HCT116 (cell line): ENCODE data around the gene DDA1. TPM values are rescaled to one million over a fixed set of nuclear protein-coding genes. Genes with fewer than 3 reads are reported as not detected.

ENCODE experiments used
- ATAC-seq: fragments of 200-7000 bp; cut with Tn5 transposase; 2 replicates; pipeline ENCODE4 v1.9.1; 2020; ENCODE audit warnings: mild to moderate bottlenecking, moderate library complexity
- BruUV-seq: library from RNA; stranded (reverse); fragments of 400-500 nt; replicated peaks from 2 replicates; lab custom pipeline; 2021; lab: Mats Ljungman, UMichigan
- CTCF ChIA-PET: fragments of 300-600 bp; sonication (Branson Sonifier 250); formaldehyde crosslinking; loops from one replicate; lab custom pipeline; 2021; ENCODE audit warnings: antibody characterized with exemption; lab: Charles Lee
- POLR2A ChIA-PET: fragments of 300-600, 350-600 bp; sonication (Branson Sonifier 250); formaldehyde crosslinking; loops from one replicate; lab custom pipeline; 2021; ENCODE audit warnings: antibody characterized with exemption; lab: Charles Lee
- RAD21 ChIA-PET, 2 experiments: fragments of 300-600 bp; sonication (Branson Sonifier 250); formaldehyde crosslinking; loops; one replicate each; lab custom pipeline; 2023; ENCODE audit warnings: low total read pairs in 2 of 2; ENCODE audit not compliant: uncharacterized antibody in 2 of 2, unreplicated experiment in 2 of 2, low non-redundant PET in 1 of 2; lab: Charles Lee
- DNase-seq: peaks from one replicate; pipeline ENCODE4 v3.0.0-alpha.2; 2010; ENCODE audit warnings: low read depth, low spot score
- H2AFZ ChIP-seq: fragments of 200-600 bp; shearing (Covaris generic), sonication (generic); 2 replicates; pipeline ENCODE4 v1.6.1; 2017; ENCODE audit warnings: low read depth, mixed run types, mixed read lengths, antibody characterized with exemption, low read length; ENCODE audit not compliant: poor library complexity, severe bottlenecking
- H3K27ac ChIP-seq: 2 replicates; pipeline ENCODE4 v1.5.1; 2012; ENCODE audit warnings: low read depth, low read length
- H3K27me3 ChIP-seq: fragments of 200-600 bp; sonication (generic); 2 replicates; pipeline ENCODE4 v1.6.1; 2016; ENCODE audit warnings: mixed run types, low read length, mixed read lengths; ENCODE audit not compliant: insufficient read depth
- H3K36me3 ChIP-seq, 2 experiments: fragments of 200-500 bp in 1 of 2; fragments of 200-600 bp in 1 of 2; sonication (Bioruptor generic) in 1 of 2; sonication (generic) in 1 of 2; 2 replicates each; pipeline versions ENCODE4 v1.5.1 to v1.6.1; 2014 to 2016; ENCODE audit warnings: low read length in 2 of 2, inconsistent platforms in 1 of 2, mixed read lengths in 1 of 2, mixed run types in 1 of 2; ENCODE audit not compliant: insufficient read depth in 2 of 2, control insufficient read depth in 1 of 2
- H3K4me1 ChIP-seq, 2 experiments: fragments of 200-600 bp in 1 of 2; sonication (generic) in 1 of 2; 2 replicates each; pipeline versions ENCODE4 v1.5.1 to v1.6.1; 2012 to 2017; ENCODE audit warnings: low read length in 2 of 2, inconsistent platforms in 1 of 2, mild to moderate bottlenecking in 1 of 2, mixed read lengths in 1 of 2, mixed run types in 1 of 2, moderate library complexity in 1 of 2; ENCODE audit not compliant: insufficient read depth in 2 of 2, control insufficient read depth in 1 of 2
- H3K4me2 ChIP-seq: fragments of 200-600 bp; sonication (generic); 2 replicates; pipeline ENCODE4 v1.6.1; 2017; ENCODE audit warnings: mixed run types, low read length, mixed read lengths
- H3K4me3 ChIP-seq, 2 experiments: fragments of 200-600 bp in 1 of 2; sonication (generic) in 1 of 2; replicated peaks in 1 of 2; 2 replicates each; pipeline ENCODE4 v1.5.1; 2011 to 2016; ENCODE audit warnings: low read length in 2 of 2, control low read depth in 1 of 2, low read depth in 1 of 2, mild to moderate bottlenecking in 1 of 2, mixed read lengths in 1 of 2, mixed run types in 1 of 2
- H3K79me2 ChIP-seq: fragments of 200-600 bp; sonication (generic); 2 replicates; pipeline ENCODE4 v1.6.1; 2017; ENCODE audit warnings: mild to moderate bottlenecking, mixed run types, low read length, moderate library complexity, mixed read lengths; ENCODE audit not compliant: insufficient read depth
- H3K9ac ChIP-seq: fragments of 200-600 bp; sonication (generic); 2 replicates; pipeline ENCODE4 v1.6.1; 2016; ENCODE audit warnings: low read length, mixed read lengths
- H3K9me2 ChIP-seq: fragments of 200-600 bp; sonication (generic), shearing (Covaris generic); 2 replicates; pipeline ENCODE4 v1.6.1; 2017; ENCODE audit warnings: mixed run types, mild to moderate bottlenecking, moderate library complexity; ENCODE audit not compliant: insufficient read depth
- H3K9me3 ChIP-seq, 2 experiments: fragments of 200-500 bp in 1 of 2; fragments of 200-600 bp in 1 of 2; sonication (Bioruptor generic) in 1 of 2; sonication (generic) in 1 of 2; 2 replicates each; pipeline ENCODE4 v1.6.1; 2014 to 2017; ENCODE audit warnings: low read length in 2 of 2, mixed read lengths in 2 of 2, inconsistent platforms in 1 of 2, low read depth in 1 of 2, mild to moderate bottlenecking in 1 of 2, mixed run types in 1 of 2, moderate library complexity in 1 of 2; ENCODE audit not compliant: control insufficient read depth in 1 of 2, insufficient read depth in 1 of 2
- H4K20me1 ChIP-seq: fragments of 200-600 bp; sonication (generic), shearing (Covaris generic); 2 replicates; pipeline ENCODE4 v1.6.1; 2017; ENCODE audit warnings: mixed run types, mild to moderate bottlenecking, moderate library complexity; ENCODE audit not compliant: insufficient read depth
- CEBPB ChIP-seq: IDR thresholded peaks from 2 replicates; pipeline ENCODE4 v1.6.1; 2012; ENCODE audit warnings: low read depth
- EZH2 ChIP-seq: fragments of 200-600 bp; sonication (generic); IDR thresholded peaks from 2 replicates; pipeline ENCODE4 v1.6.1; 2017; ENCODE audit warnings: antibody characterized with exemption, mixed run types
- FOSL1 ChIP-seq: IDR thresholded peaks from 2 replicates; pipeline ENCODE4 v1.6.1; 2012; ENCODE audit warnings: low read depth
- TCF7L2 ChIP-seq: IDR thresholded peaks from 2 replicates; pipeline ENCODE4 v1.7.0; 2011; ENCODE audit warnings: borderline replicate concordance, inconsistent platforms; ENCODE audit not compliant: insufficient read depth, insufficient read length; ENCODE audit errors: extremely low read depth
- ZFX ChIP-seq: fragments of 450-650 bp; IDR thresholded peaks from 2 replicates; pipeline ENCODE4 v1.6.1; 2017
- ZNF274 ChIP-seq: fragments of 200-500 bp; sonication (Bioruptor generic); IDR thresholded peaks from 2 replicates; pipeline ENCODE4 v1.6.1; 2014; ENCODE audit warnings: mild to moderate bottlenecking, low read depth, low read length, inconsistent platforms
- intact Hi-C: fragments of 100-400 bp; cut with micrococcal nuclease; formaldehyde crosslinking; loops from 2 replicates; pipeline ENCODE4 v1.10.0; 2022
- total RNA-seq: library from RNA; stranded (reverse); gene quantifications from one replicate; pipeline ENCODE4 v1.2.1, GENCODE V29; 2021; ENCODE audit not compliant: unreplicated experiment
- TF ChIP-seq, protein P1 (sequence below): IDR thresholded peaks from 2 replicates; pipeline ENCODE4 v1.6.1; 2011; ENCODE audit warnings: mild to moderate bottlenecking, low read length, moderate library complexity; ENCODE audit not compliant: insufficient replicate concordance; ENCODE audit errors: extremely low read depth

The DDA1 gene
- total RNA-seq, 1 experiment from 2014 or later, result 68.6 TPM

DNA sequence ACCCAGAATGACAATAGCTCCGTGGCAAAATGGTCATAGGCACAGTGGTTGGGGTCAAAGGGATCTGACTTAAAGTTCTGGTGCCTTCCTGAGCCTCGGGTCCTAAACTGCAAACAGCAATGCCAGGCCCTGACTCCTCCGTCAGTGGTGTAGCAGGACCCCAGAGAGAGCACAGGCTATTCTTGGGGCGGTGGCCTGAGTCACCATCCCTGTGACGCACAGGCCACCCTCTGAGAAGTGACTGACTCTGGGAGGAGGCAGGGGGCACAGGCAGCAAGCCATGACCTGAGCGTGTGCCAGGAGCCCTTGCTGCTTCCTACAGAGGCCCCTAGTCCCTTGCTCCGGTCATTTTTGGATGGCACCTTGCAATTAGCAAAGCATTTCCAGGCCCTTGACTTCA is 49.0 kb downstream of the DDA1 start:
- POLR2A ChIA-PET, result no interaction called here
- H3K27ac ChIP-seq, result no peak overlapping the region
- peak overlapping the region; percentile 11; the same call in 1 of the 2 replicates for H3K9ac ChIP-seq
- peak; percentile 37 for DNase-seq
- intact Hi-C loops, result no loop called here
- ATAC-seq, result peak; percentile 91
- H3K36me3 ChIP-seq, result no peaks in the 10 kb centered on the region
- H3K4me1 ChIP-seq, result peaks cover 6 to 10% of the 10 kb centered on the region in 2 experiments; a peak in 3 of 4 replicates
- CTCF ChIA-PET, result interaction anchor here (1.0 to 1.8 kb wide), 2 partner anchors 10 to 13 kb away, joined by 4 read pairs; no protein-coding TSS in a partner anchor
- BruUV-seq, result no TSS peak
- no peaks in the 10 kb centered on the region for H3K9me3 ChIP-seq
- H3K9me2 ChIP-seq, result no peaks in the 10 kb centered on the region
- H3K4me2 ChIP-seq, result peak overlapping the region; percentile 47
- RAD21 ChIA-PET, result no interaction called here
- no peak overlapping the region for H3K4me3 ChIP-seq
- H4K20me1 ChIP-seq, result no peaks in the 10 kb centered on the region
- H3K27me3 ChIP-seq, result no peaks in the 10 kb centered on the region
- TF ChIP-seq, protein P1, sequence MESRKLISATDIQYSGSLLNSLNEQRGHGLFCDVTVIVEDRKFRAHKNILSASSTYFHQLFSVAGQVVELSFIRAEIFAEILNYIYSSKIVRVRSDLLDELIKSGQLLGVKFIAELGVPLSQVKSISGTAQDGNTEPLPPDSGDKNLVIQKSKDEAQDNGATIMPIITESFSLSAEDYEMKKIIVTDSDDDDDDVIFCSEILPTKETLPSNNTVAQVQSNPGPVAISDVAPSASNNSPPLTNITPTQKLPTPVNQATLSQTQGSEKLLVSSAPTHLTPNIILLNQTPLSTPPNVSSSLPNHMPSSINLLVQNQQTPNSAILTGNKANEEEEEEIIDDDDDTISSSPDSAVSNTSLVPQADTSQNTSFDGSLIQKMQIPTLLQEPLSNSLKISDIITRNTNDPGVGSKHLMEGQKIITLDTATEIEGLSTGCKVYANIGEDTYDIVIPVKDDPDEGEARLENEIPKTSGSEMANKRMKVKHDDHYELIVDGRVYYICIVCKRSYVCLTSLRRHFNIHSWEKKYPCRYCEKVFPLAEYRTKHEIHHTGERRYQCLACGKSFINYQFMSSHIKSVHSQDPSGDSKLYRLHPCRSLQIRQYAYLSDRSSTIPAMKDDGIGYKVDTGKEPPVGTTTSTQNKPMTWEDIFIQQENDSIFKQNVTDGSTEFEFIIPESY, result no peak
- TF ChIP-seq ZFX (no peak), CEBPB (no peak), EZH2 (no peak), ZNF274 (no peak), FOSL1 (no peak; the same call in 1 of the 2 replicates), TCF7L2 (no peak)
- no peak overlapping the region for H2AFZ ChIP-seq
- H3K79me2 ChIP-seq, result no peaks in the 10 kb centered on the region
